GM21381 (cell line): Measurements from ENCODE around the gene TMX2.

Experiments
- ATAC-seq: cut with Tn5 transposase; IDR thresholded peaks from one replicate; pipeline ENCODE4 v1.9.1; 2021; ENCODE audit warnings: mild to moderate bottlenecking, moderate library complexity; ENCODE audit not compliant: unreplicated experiment

Gene TMX2

GRCh38 chr11:57763568-57763967 lies 51.2 kb downstream of the TMX2 start:
- ATAC-seq: no peak

- no peak for ATAC-seq
Observed at GRCh38 chr11:57764021-57764420, 51.6 kb downstream of the TMX2 start.

- ATAC-seq: no peak
Observed at GRCh38 chr11:57764566-57764965, 52.2 kb downstream of the TMX2 start.

GRCh38 chr11:57764972-57765371 lies 52.6 kb downstream of the TMX2 start:
- no peak for ATAC-seq

GRCh38 chr11:57770793-57771192 lies 58.4 kb downstream of the TMX2 start:
- no peak for ATAC-seq

- ATAC-seq: no peak
Observed at GRCh38 chr11:57771365-57771764, 59.0 kb downstream of the TMX2 start.

- ATAC-seq: no peak
Observed at GRCh38 chr11:57772562-57772961, 60.2 kb downstream of the TMX2 start.

- no peak for ATAC-seq
Observed at GRCh38 chr11:57773026-57773598, 60.7 kb downstream of the TMX2 start.

- no peak for ATAC-seq
Observed at GRCh38 chr11:57775491-57775890, 63.1 kb downstream of the TMX2 start.

- no peak for ATAC-seq
Observed at GRCh38 chr11:57776031-57776521, 63.7 kb downstream of the TMX2 start.

- no peak for ATAC-seq
Observed at GRCh38 chr11:57776577-57777210, 64.3 kb downstream of the TMX2 start.

- no peak for ATAC-seq
Observed at GRCh38 chr11:57777969-57778317, 65.5 kb downstream of the TMX2 start.

GRCh38 chr11:57778318-57779037 lies 66.1 kb downstream of the TMX2 start:
- ATAC-seq: no peak

- no peak for ATAC-seq
Observed at GRCh38 chr11:57779276-57779675, 66.9 kb downstream of the TMX2 start.

- no peak for ATAC-seq
Observed at GRCh38 chr11:57781529-57781943, 69.1 kb downstream of the TMX2 start.

GRCh38 chr11:57785072-57785471 lies 72.7 kb downstream of the TMX2 start:
- no peak for ATAC-seq

- no peak for ATAC-seq
Observed at GRCh38 chr11:57786436-57786835, 74.0 kb downstream of the TMX2 start.

- no peak for ATAC-seq
Observed at GRCh38 chr11:57787006-57787604, 74.7 kb downstream of the TMX2 start.

GRCh38 chr11:57787920-57788702 lies 75.7 kb downstream of the TMX2 start:
- no peak for ATAC-seq

GRCh38 chr11:57788703-57789088 lies 76.3 kb downstream of the TMX2 start:
- no peak for ATAC-seq
